A673 (cell line): ENCODE results near the gene NQO2.

Experiments
- EZH2 ChIP-seq: fragments of 200-600 bp; sonication (generic); IDR thresholded peaks from 2 replicates; pipeline ENCODE4 v1.6.1; 2017; ENCODE audit warnings: borderline replicate concordance, low read depth, mild to moderate bottlenecking, mixed read lengths, antibody characterized with exemption, low read length; ENCODE audit not compliant: poor library complexity, severe bottlenecking
- TF ChIP-seq, protein P1 (sequence below): fragments of 300-800, 200-600 bp; sonication (generic); conservative IDR thresholded peaks from 2 replicates; pipeline ENCODE4 v1.5.1; 2017; ENCODE audit warnings: low read depth, mild to moderate bottlenecking, antibody characterized with exemption, low read length, moderate library complexity, mixed read lengths

DNA sequence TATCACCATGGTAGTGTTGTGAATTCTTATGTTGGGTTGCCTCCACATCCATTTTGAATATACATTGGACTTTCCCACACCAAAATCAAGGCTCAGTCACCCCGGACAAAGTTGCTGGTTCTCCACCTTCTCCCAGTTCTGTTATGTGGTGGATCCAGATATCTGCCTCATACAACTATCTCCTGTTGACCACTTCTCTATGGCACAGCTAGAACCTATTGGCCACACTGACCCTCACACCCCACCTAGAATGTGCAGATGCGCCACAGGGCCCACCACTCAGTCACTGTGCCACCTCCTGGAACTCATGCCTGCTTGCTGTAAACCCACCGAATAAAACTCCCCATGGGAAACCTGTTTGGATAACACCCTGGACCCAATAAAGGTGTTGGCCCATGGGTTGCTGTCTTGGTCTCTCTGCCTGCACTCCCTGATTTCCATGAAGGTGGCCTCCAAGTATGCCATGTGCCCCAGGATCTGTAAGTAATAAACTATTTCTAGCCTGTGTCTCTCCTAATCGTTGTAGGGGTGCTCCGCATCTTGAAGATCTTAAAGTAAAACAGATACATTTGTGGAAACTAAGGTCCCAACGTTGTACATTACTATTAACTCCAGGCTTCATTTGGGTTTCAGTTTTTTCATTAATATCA, 7.2 kb upstream of the NQO2 start:
- TF ChIP-seq, protein P1, sequence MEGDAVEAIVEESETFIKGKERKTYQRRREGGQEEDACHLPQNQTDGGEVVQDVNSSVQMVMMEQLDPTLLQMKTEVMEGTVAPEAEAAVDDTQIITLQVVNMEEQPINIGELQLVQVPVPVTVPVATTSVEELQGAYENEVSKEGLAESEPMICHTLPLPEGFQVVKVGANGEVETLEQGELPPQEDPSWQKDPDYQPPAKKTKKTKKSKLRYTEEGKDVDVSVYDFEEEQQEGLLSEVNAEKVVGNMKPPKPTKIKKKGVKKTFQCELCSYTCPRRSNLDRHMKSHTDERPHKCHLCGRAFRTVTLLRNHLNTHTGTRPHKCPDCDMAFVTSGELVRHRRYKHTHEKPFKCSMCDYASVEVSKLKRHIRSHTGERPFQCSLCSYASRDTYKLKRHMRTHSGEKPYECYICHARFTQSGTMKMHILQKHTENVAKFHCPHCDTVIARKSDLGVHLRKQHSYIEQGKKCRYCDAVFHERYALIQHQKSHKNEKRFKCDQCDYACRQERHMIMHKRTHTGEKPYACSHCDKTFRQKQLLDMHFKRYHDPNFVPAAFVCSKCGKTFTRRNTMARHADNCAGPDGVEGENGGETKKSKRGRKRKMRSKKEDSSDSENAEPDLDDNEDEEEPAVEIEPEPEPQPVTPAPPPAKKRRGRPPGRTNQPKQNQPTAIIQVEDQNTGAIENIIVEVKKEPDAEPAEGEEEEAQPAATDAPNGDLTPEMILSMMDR, result no peak
- TF ChIP-seq EZH2, result no peak
